CD14-positive monocyte (primary cell): ENCODE data around the gene CNTFR. TPM values are rescaled to one million over a fixed set of nuclear protein-coding genes. Genes with fewer than 3 reads are reported as not detected.
A peak's percentile ranks its signal among the peaks of the same experiment; 100 is the strongest.

Source experiments
- DNase-seq, 3 donors: peaks; one replicate each; pipeline ENCODE4 v3.0.0-alpha.2; 2011 to 2022
- H2AFZ ChIP-seq: 2 replicates; pipeline ENCODE4 v1.6.0; 2012; ENCODE audit warnings: mild to moderate bottlenecking, low read depth, low read length, inconsistent platforms; ENCODE audit not compliant: insufficient read depth, poor library complexity, severe bottlenecking
- H3K27ac ChIP-seq, 2 donors: 1 replicate in 1 of 2; 2 replicates in 1 of 2; pipeline ENCODE4 v1.5.1; 2012 to 2013; ENCODE audit warnings: low read length in 2 of 2, control low read depth in 1 of 2, inconsistent platforms in 1 of 2, low read depth in 1 of 2, mild to moderate bottlenecking in 1 of 2
- H3K27me3 ChIP-seq, 2 donors: one replicate each; pipeline versions ENCODE4 v1.6.0 to v1.6.1; 2011 to 2013; ENCODE audit warnings: low read length in 2 of 2; ENCODE audit not compliant: control insufficient read depth in 2 of 2, insufficient read depth in 2 of 2
- H3K36me3 ChIP-seq, 2 donors: replicated peaks in 1 of 2; 1 replicate in 1 of 2; 2 replicates in 1 of 2; pipeline versions ENCODE4 v1.5.1 to v1.6.1; 2012 to 2013; ENCODE audit warnings: low read length in 2 of 2, control low read depth in 1 of 2, inconsistent platforms in 1 of 2, mild to moderate bottlenecking in 1 of 2; ENCODE audit not compliant: insufficient read depth in 2 of 2, control insufficient read depth in 1 of 2
- H3K4me1 ChIP-seq, 2 donors: 1 replicate in 1 of 2; 2 replicates in 1 of 2; pipeline versions ENCODE4 v1.5.1 to v1.6.1; 2012 to 2013; ENCODE audit warnings: low read length in 2 of 2, control low read depth in 1 of 2, inconsistent platforms in 1 of 2, mild to moderate bottlenecking in 1 of 2, moderate library complexity in 1 of 2; ENCODE audit not compliant: insufficient read depth in 2 of 2, control insufficient read depth in 1 of 2
- H3K4me2 ChIP-seq: replicated peaks from 2 replicates; pipeline ENCODE3; 2012; ENCODE audit warnings: low read length, moderate library complexity, mild to moderate bottlenecking; ENCODE audit not compliant: poor library complexity, severe bottlenecking; ENCODE audit errors: extremely low read depth
- H3K4me3 ChIP-seq, 3 experiments: fragments of 200-600 bp in 1 of 3; sonication (generic) in 1 of 3; replicated peaks in 1 of 3; 1 replicate in 2 of 3; 2 replicates in 1 of 3; pipeline ENCODE4 v1.5.1; 2011 to 2013; ENCODE audit warnings: low read length in 3 of 3, mild to moderate bottlenecking in 3 of 3, control low read depth in 2 of 3, low read depth in 2 of 3, inconsistent platforms in 1 of 3, moderate library complexity in 1 of 3
- H3K79me2 ChIP-seq: 2 replicates; pipeline ENCODE4 v1.6.0; 2012; ENCODE audit warnings: mild to moderate bottlenecking, control low read depth, inconsistent platforms, low read length, moderate library complexity; ENCODE audit not compliant: insufficient read depth
- H3K9ac ChIP-seq: 2 replicates; pipeline ENCODE4 v1.6.0; 2017; ENCODE audit warnings: low read length, mild to moderate bottlenecking; ENCODE audit not compliant: insufficient read depth, poor library complexity, severe bottlenecking
- H3K9me3 ChIP-seq, 2 donors: replicated peaks in 1 of 2; 1 replicate in 1 of 2; 2 replicates in 1 of 2; pipeline versions ENCODE4 v1.5.1 to v1.6.1; 2012 to 2013; ENCODE audit warnings: low read length in 2 of 2, control low read depth in 1 of 2; ENCODE audit not compliant: control insufficient read depth in 1 of 2, insufficient read depth in 1 of 2
- H4K20me1 ChIP-seq: 2 replicates; pipeline ENCODE4 v1.6.0; 2012; ENCODE audit warnings: mild to moderate bottlenecking, low read length, control low read depth, moderate library complexity; ENCODE audit not compliant: insufficient read depth
- H3K27ac Mint-ChIP-seq, 7 donors: one replicate each; pipeline ENCODE4 v1.8.0; 2020; ENCODE audit warnings: mild to moderate bottlenecking in 7 of 7, mixed read lengths in 7 of 7, moderate library complexity in 6 of 7, inconsistent platforms in 2 of 7
- H3K27me3 Mint-ChIP-seq, 3 donors: one replicate each; pipeline ENCODE4 v1.8.0; 2021 to 2022; ENCODE audit warnings: low read depth in 3 of 3, mild to moderate bottlenecking in 3 of 3, mixed read lengths in 3 of 3, moderate library complexity in 3 of 3, inconsistent platforms in 1 of 3
- H3K36me3 Mint-ChIP-seq, 2 donors: one replicate each; pipeline ENCODE4 v1.8.0; 2020; ENCODE audit warnings: mixed read lengths in 2 of 2, inconsistent platforms in 1 of 2, mild to moderate bottlenecking in 1 of 2
- H3K4me1 Mint-ChIP-seq: one replicate; pipeline ENCODE4 v1.8.0; 2020; ENCODE audit warnings: mild to moderate bottlenecking, mixed read lengths
- H3K4me3 Mint-ChIP-seq, 2 donors: one replicate each; pipeline ENCODE4 v1.8.0; 2020; ENCODE audit warnings: mild to moderate bottlenecking in 2 of 2, mixed read lengths in 2 of 2, moderate library complexity in 1 of 2
- H3K9me3 Mint-ChIP-seq, 7 donors: one replicate each; pipeline ENCODE4 v1.8.0; 2020 to 2022; ENCODE audit warnings: mixed read lengths in 7 of 7, mild to moderate bottlenecking in 6 of 7, moderate library complexity in 6 of 7, inconsistent platforms in 2 of 7
- WGBS: methylation state at CpG from one replicate; pipeline ENCODE4 v1.1.5; 2013; ENCODE audit warnings: missing lambda C conversion rate; ENCODE audit not compliant: insufficient coverage; 5-methylcytosine and 5-hydroxymethylcytosine counted together
- intact Hi-C, 2 donors: fragments of 100-400 bp; cut with micrococcal nuclease; formaldehyde crosslinking; loops; one replicate each; pipeline versions ENCODE4 v1.15.0 to v1.15.1; 2023
- polyA plus RNA-seq, 3 donors: library from polyadenylated mRNA; depleted of rRNA in 1 of 3; unstranded in 2 of 3; stranded (reverse) in 1 of 3; fragments of 300-500 nt in 2 of 3; fragments of >200 nt in 1 of 3; fragmentation: Illumina TruSeq in 2 of 3; gene quantifications; 1 replicate in 2 of 3; 2 replicates in 1 of 3; pipeline ENCODE4 v1.2.3, GENCODE V29; 2012 to 2021
- TF ChIP-seq, protein P1 (sequence below): fragments of 200-600 bp; IDR thresholded peaks from one replicate; pipeline ENCODE4 v1.8.0; 2022; ENCODE audit warnings: antibody characterized with exemption, mild to moderate bottlenecking

CNTFR gene
- polyA plus RNA-seq, 3 donors, result not detected

DNA sequence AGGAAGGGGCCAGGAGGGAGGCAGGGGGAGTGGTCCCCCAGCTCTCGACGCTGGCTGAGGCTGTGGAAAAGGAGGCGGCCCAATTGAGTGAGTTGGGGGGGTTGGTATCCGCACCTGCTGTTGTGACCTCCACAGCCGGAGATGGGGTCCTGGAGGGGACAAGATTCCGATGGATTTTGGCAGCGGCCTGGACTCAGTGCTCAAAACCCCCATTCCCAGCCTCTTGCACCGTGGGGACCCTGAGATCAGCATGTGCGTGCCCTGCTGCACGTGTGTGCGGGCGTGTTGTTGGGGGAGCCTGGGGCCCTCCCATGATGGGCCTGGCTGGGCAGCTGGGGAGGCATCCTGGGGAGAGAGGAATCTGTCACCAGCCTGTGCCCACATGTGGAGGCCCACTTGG lies 15.0 kb downstream of the CNTFR start:
- TF ChIP-seq, protein P1, sequence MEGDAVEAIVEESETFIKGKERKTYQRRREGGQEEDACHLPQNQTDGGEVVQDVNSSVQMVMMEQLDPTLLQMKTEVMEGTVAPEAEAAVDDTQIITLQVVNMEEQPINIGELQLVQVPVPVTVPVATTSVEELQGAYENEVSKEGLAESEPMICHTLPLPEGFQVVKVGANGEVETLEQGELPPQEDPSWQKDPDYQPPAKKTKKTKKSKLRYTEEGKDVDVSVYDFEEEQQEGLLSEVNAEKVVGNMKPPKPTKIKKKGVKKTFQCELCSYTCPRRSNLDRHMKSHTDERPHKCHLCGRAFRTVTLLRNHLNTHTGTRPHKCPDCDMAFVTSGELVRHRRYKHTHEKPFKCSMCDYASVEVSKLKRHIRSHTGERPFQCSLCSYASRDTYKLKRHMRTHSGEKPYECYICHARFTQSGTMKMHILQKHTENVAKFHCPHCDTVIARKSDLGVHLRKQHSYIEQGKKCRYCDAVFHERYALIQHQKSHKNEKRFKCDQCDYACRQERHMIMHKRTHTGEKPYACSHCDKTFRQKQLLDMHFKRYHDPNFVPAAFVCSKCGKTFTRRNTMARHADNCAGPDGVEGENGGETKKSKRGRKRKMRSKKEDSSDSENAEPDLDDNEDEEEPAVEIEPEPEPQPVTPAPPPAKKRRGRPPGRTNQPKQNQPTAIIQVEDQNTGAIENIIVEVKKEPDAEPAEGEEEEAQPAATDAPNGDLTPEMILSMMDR, result no peak
- no peak overlapping the region for H2AFZ ChIP-seq
- Mint-ChIP-seq H3K27me3 (peaks cover 42 to 60% (median 45%) of the 10 kb centered on the region in 3 donors), H3K27ac (no peak overlapping the region), H3K36me3 (peaks cover 0 to 1% of the 10 kb centered on the region in 2 donors), H3K4me1 (peaks cover 2% of the 10 kb centered on the region), H3K9me3 (peaks cover 0 to 3% (median 2%) of the 10 kb centered on the region in 7 donors), H3K4me3 (peak overlapping the region in 1 of 2 donors; percentile 13)
- no peak overlapping the region for H3K4me2 ChIP-seq
- H3K9me3 ChIP-seq, result peaks cover 0 to 19% of the 10 kb centered on the region in 2 donors
- H3K79me2 ChIP-seq, result no peaks in the 10 kb centered on the region
- H3K36me3 ChIP-seq, result no peaks in the 10 kb centered on the region
- H3K4me3 ChIP-seq, result no peak overlapping the region
- DNase-seq, result no peak
- intact Hi-C loops, result no loop called here
- 100% methylated on average over 3 of the region's 12 CpGs for WGBS
- no peak overlapping the region for H3K9ac ChIP-seq
- no peaks in the 10 kb centered on the region for H4K20me1 ChIP-seq
- H3K27me3 ChIP-seq, result peaks cover 24 to 41% of the 10 kb centered on the region in 2 donors
- no peak overlapping the region for H3K27ac ChIP-seq
- H3K4me1 ChIP-seq, result no peaks in the 10 kb centered on the region

- peaks cover 2% of the 10 kb centered on the region for H3K4me1 Mint-ChIP-seq
- H3K9me3 Mint-ChIP-seq, result peaks cover 0 to 3% (median 2%) of the 10 kb centered on the region in 7 donors
- Histone ChIP-seq H2AFZ (no peak overlapping the region), H4K20me1 (no peaks in the 10 kb centered on the region), H3K9ac (no peak overlapping the region), H3K27ac (no peak overlapping the region), H3K4me3 (no peak overlapping the region), H3K27me3 (peaks cover 17 to 33% of the 10 kb centered on the region in 2 donors), H3K79me2 (no peaks in the 10 kb centered on the region), H3K9me3 (peaks cover 0 to 13% of the 10 kb centered on the region in 2 donors), H3K4me2 (no peak overlapping the region), H3K4me1 (no peaks in the 10 kb centered on the region), H3K36me3 (no peaks in the 10 kb centered on the region)
- intact Hi-C loops, result no loop called here
- H3K36me3 Mint-ChIP-seq, result peaks cover 0 to 1% of the 10 kb centered on the region in 2 donors
- peaks cover 37 to 52% (median 38%) of the 10 kb centered on the region in 3 donors for H3K27me3 Mint-ChIP-seq
- TF ChIP-seq, protein P1, result no peak
- peak overlapping the region in 1 of 7 donors; percentile 39 for H3K27ac Mint-ChIP-seq
- WGBS, result 98% methylated on average over 16 of the region's 17 CpGs
- H3K4me3 Mint-ChIP-seq, result no peak overlapping the region
- DNase-seq, result no peak
These were observed 15.8 kb downstream of the CNTFR start for GRCh38 chr9:34573599-34574325.
